Esophagus squamous epithelium (tissue), 5 donors: ENCODE results near the gene IQCC. TPM values are rescaled to one million over a fixed set of nuclear protein-coding genes. Genes with fewer than 3 reads are reported as not detected.

Source experiments
- DNase-seq: peaks from one replicate; lab custom pipeline; 2025; lab: John Stamatoyannopoulos, UW
- H3K27ac ChIP-seq, 4 donors: fragments of 200-600 bp; sonication (generic); one replicate each; pipeline ENCODE4 v1.5.1; 2016 to 2019; ENCODE audit warnings: mild to moderate bottlenecking in 1 of 4
- H3K27me3 ChIP-seq, 4 donors: fragments of 200-600 bp; sonication (generic); 1 replicate in 3 of 4; 2 replicates in 1 of 4; pipeline versions ENCODE4 v1.5.1 to v1.6.0; 2017 to 2021; ENCODE audit warnings: antibody characterized with exemption in 1 of 4
- H3K36me3 ChIP-seq, 3 donors: fragments of 200-600 bp; sonication (generic); one replicate each; pipeline ENCODE4 v1.5.1; 2016 to 2019
- H3K4me1 ChIP-seq, 3 donors: fragments of 200-600 bp; sonication (generic); one replicate each; pipeline ENCODE4 v1.5.1; 2017 to 2019
- H3K4me3 ChIP-seq, 4 donors: fragments of 200-600 bp; sonication (generic); 1 replicate in 3 of 4; 2 replicates in 1 of 4; pipeline ENCODE4 v1.5.1; 2016 to 2019; ENCODE audit warnings: mild to moderate bottlenecking in 2 of 4, moderate library complexity in 1 of 4
- H3K9me3 ChIP-seq, 3 donors: fragments of 200-600 bp; sonication (generic); one replicate each; pipeline ENCODE4 v1.5.1; 2016 to 2019
- CTCF ChIP-seq, 6 experiments: fragments of 450-650 bp in 4 of 6; fragments of 200-600 bp in 2 of 6; sonication (generic) in 2 of 6; IDR thresholded peaks; one replicate each; pipeline ENCODE4 v1.5.1; 2016 to 2019; ENCODE audit warnings: antibody characterized with exemption in 6 of 6, mild to moderate bottlenecking in 4 of 6, moderate library complexity in 4 of 6
- POLR2A ChIP-seq, 4 donors: fragments of 450-650 bp; IDR thresholded peaks; one replicate each; pipeline ENCODE4 v1.6.1; 2017; ENCODE audit warnings: antibody characterized with exemption in 4 of 4, mild to moderate bottlenecking in 4 of 4, moderate library complexity in 3 of 4
- WGBS, 2 donors: methylation state at CpG; one replicate each; pipeline ENCODE4 v1.1.5; 2018; 5-methylcytosine and 5-hydroxymethylcytosine counted together
- intact Hi-C: fragments of 100-400 bp; cut with DNase I; formaldehyde crosslinking; loops from one replicate; pipeline ENCODE4 v1.15.0; 2022
- total RNA-seq, 4 donors: library from RNA; depleted of rRNA; stranded (reverse); fragments of >200 nt; gene quantifications; one replicate each; pipeline ENCODE4 v1.1.0, GENCODE V29; 2016
- donor health status: DM: yes; HTN: yes; CAD: no.

Gene IQCC
- total RNA-seq, 4 donors from 2014 or later = 0.66 to 2.0 (median 1.1) TPM

GRCh38 chr1:32255072-32256071 is 49.9 kb downstream of the IQCC start:
- TF ChIP-seq CTCF (IDR thresholded peaks at IDR 0.05) (no peak), POLR2A (IDR thresholded peaks at IDR 0.05) (no peak)
- DNase-seq = no peak
- no peaks in the 10 kb centered on the region for H3K36me3 ChIP-seq
- no peaks in the 10 kb centered on the region for H3K9me3 ChIP-seq
- 72 to 77% methylated on average over 9 to 10 of the region's 10 CpGs for WGBS, 2 donors
- H3K4me3 ChIP-seq = peak overlapping the region in 1 of 4 donors; percentile 2
- H3K27me3 ChIP-seq = no peaks in the 10 kb centered on the region
- peak overlapping the region in 1 of 4 donors; percentile 3 for H3K27ac ChIP-seq
- peaks cover 0 to 16% (median 4%) of the 10 kb centered on the region in 3 donors for H3K4me1 ChIP-seq
- intact Hi-C loops = no loop called here

GRCh38 chr1:32256473-32257226 is 51.2 kb downstream of the IQCC start:
- Histone ChIP-seq H3K36me3 (no peaks in the 10 kb centered on the region), H3K27me3 (no peaks in the 10 kb centered on the region), H3K4me3 (no peak overlapping the region), H3K4me1 (peaks cover 0 to 3% (median 0%) of the 10 kb centered on the region in 3 donors), H3K9me3 (no peaks in the 10 kb centered on the region), H3K27ac (no peak overlapping the region)
- intact Hi-C loops = no loop called here
- 69 to 74% methylated on average over 9 of the region's 9 CpGs for WGBS, 2 donors
- TF ChIP-seq POLR2A (IDR thresholded peaks at IDR 0.05) (no peak), CTCF (IDR thresholded peaks at IDR 0.05) (no peak)
- no peak for DNase-seq

GRCh38 chr1:32257227-32257508 is 51.7 kb downstream of the IQCC start:
- intact Hi-C loops = no loop called here
- H3K27me3 ChIP-seq = no peaks in the 10 kb centered on the region
- no peak overlapping the region for H3K27ac ChIP-seq
- H3K9me3 ChIP-seq = no peaks in the 10 kb centered on the region
- H3K4me3 ChIP-seq = no peak overlapping the region
- DNase-seq = no peak
- H3K36me3 ChIP-seq = no peaks in the 10 kb centered on the region
- no peaks in the 10 kb centered on the region for H3K4me1 ChIP-seq
- TF ChIP-seq POLR2A (IDR thresholded peaks at IDR 0.05) (no peak), CTCF (IDR thresholded peaks at IDR 0.05) (no peak)
- WGBS, 2 donors = 84 to 94% methylated on average over 4 to 5 of the region's 6 CpGs

Other genes starting within 250 kb of the IQCC start
- gene KHDRBS1, start 191.8 kb upstream of the IQCC start, total RNA-seq = 10 to 100 TPM; 56.5 to 72.4 (median 70.8) TPM
- gene TMEM39B, start 132.7 kb upstream of the IQCC start, total RNA-seq = 1 to 10 TPM; 3.6 to 5.6 (median 4.9) TPM
- gene KPNA6, start 97.6 kb upstream of the IQCC start, total RNA-seq = 10 to 100 TPM; 27.7 to 38.0 (median 36.5) TPM
- 10 to 100 TPM; 34.5 to 54.0 (median 40.7) TPM for gene TXLNA, start 26.0 kb upstream of the IQCC start, total RNA-seq
- gene CCDC28B, start 5.1 kb upstream of the IQCC start, total RNA-seq = 1 to 10 TPM in 3 of 4 donors, under 1 TPM in 1; 0.88 to 2.9 (median 1.6) TPM
- not detected for gene DCDC2B, start 3.4 kb downstream of the IQCC start, total RNA-seq
- gene TMEM234, start 16.7 kb downstream of the IQCC start, total RNA-seq = 10 to 100 TPM in 2 of 4 donors, 1 to 10 TPM in 2; 6.4 to 11.1 (median 9.4) TPM
- gene EIF3I, start 16.7 kb downstream of the IQCC start, total RNA-seq = 100 to 1,000 TPM; 143 to 220 (median 202) TPM
- gene FAM167B, start 41.6 kb downstream of the IQCC start, total RNA-seq = 1 to 10 TPM in 2 of 4 donors, not detected in 2; 1.7 to 5.5 TPM
- 1 to 10 TPM; 1.2 to 9.0 (median 4.5) TPM for gene LCK, start 45.6 kb downstream of the IQCC start, total RNA-seq
- 100 to 1,000 TPM in 2 of 4 donors, 10 to 100 TPM in 2; 74.3 to 115 (median 96.0) TPM for gene HDAC1, start 86.4 kb downstream of the IQCC start, total RNA-seq
- 1 to 10 TPM; 4.4 to 6.1 (median 5.1) TPM for gene MARCKSL1, start 130.6 kb downstream of the IQCC start, total RNA-seq
- 1 to 10 TPM; 1.4 to 7.1 (median 3.2) TPM for gene FAM229A, start 156.8 kb downstream of the IQCC start, total RNA-seq
- under 1 TPM in 2 of 4 donors, not detected in 2; 0.31 to 0.57 TPM for gene TSSK3, start 156.9 kb downstream of the IQCC start, total RNA-seq
- 10 to 100 TPM; 42.4 to 62.2 (median 45.9) TPM for gene BSDC1, start 188.8 kb downstream of the IQCC start, total RNA-seq